NT2/D1 (cell line): ENCODE measurements around the gene TMEM269.

Experiments
- YY1 ChIP-seq: IDR thresholded peaks from 2 replicates; pipeline ENCODE4 v1.6.1; 2011; ENCODE audit not compliant: insufficient read length, insufficient read depth
- ZNF274 ChIP-seq: IDR thresholded peaks from 2 replicates; pipeline ENCODE4 v1.6.1; 2011; ENCODE audit warnings: mild to moderate bottlenecking, low read depth, low read length

GRCh38 chr1:42758641-42759040 is 26.1 kb upstream of the TMEM269 start:
- TF ChIP-seq YY1 = no peak
- no peak for TF ChIP-seq ZNF274
